Hair follicular keratinocyte (primary cell): ENCODE data around the gene PLA2G15. TPM values are rescaled to one million over a fixed set of nuclear protein-coding genes. Genes with fewer than 3 reads are reported as not detected.

Experiments used
- total RNA-seq: library from RNA; depleted of rRNA; stranded (reverse); fragments of >200 nt; gene quantifications from 2 replicates; pipeline ENCODE4 v1.2.3, GENCODE V29; 2015

The PLA2G15 gene, protein sequence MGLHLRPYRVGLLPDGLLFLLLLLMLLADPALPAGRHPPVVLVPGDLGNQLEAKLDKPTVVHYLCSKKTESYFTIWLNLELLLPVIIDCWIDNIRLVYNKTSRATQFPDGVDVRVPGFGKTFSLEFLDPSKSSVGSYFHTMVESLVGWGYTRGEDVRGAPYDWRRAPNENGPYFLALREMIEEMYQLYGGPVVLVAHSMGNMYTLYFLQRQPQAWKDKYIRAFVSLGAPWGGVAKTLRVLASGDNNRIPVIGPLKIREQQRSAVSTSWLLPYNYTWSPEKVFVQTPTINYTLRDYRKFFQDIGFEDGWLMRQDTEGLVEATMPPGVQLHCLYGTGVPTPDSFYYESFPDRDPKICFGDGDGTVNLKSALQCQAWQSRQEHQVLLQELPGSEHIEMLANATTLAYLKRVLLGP
- total RNA-seq = 13.9 and 15.4 TPM in 2 replicates

DNA sequence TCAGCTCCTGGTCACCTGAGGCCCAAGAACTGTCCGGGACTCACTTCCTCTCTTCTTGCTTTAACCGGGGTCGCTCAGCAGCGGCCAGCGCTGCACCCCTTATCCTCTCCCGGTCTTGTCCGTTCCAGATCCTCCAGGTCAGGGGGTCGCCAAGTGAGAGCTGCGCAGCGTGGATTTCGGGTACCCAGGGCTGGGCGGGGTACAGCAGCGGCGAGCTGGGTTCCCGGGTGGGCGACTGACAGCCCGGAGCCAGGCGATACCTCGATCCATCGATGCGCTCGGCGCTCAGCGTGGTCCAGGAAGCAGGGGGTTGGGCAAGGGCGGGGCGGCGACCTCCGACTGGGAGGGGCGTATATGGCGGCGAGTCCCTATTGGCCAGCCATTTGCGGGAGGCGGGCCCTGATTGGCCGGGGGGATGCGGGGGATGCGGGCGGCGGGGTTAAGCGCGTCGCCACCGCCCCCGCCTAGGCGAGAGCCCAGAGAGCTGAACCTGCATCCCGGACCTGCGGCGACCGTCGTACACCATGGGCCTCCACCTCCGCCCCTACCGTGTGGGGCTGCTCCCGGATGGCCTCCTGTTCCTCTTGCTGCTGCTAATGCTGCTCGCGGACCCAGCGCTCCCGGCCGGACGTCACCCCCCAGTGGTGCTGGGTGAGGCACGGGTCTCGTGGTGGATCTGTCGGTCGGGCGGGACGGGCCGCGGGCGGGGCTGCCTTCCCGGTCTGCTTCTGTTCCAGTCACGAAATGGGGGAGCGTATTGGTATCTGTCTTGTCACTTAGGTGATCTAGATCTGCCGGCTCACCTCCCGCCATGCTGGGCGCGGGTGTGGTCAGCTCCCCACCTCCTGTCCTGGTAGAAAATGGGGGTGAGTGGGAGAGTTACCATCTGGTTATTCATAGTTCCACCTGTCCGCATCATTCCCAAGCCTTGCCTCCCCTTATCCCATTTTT, at the start of gene PLA2G15:
PLA2G15 (plus strand) TSS at position 471 of the 951 bp plus-strand sequence; CDS start at position 525, 54 bp downstream.

DNA sequence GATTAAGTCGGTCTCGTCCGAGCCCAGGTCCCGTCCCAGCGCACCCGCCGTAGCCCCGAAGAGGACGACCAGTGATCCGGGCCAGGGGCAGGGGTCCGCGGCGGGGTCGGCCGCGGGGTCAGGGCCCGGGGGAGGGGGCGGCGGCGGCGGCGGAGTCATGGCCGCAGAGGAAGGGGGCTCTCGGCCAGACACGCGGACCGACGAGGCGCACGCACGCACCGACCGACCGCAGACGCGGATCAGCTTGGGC, 9.4 kb upstream of the PLA2G15 start, which contains the start of gene ESRP2:
ESRP2 (minus strand) TSS at position 241 of the 250 bp plus-strand sequence; CDS start at position 159, 82 bp downstream.

DNA sequence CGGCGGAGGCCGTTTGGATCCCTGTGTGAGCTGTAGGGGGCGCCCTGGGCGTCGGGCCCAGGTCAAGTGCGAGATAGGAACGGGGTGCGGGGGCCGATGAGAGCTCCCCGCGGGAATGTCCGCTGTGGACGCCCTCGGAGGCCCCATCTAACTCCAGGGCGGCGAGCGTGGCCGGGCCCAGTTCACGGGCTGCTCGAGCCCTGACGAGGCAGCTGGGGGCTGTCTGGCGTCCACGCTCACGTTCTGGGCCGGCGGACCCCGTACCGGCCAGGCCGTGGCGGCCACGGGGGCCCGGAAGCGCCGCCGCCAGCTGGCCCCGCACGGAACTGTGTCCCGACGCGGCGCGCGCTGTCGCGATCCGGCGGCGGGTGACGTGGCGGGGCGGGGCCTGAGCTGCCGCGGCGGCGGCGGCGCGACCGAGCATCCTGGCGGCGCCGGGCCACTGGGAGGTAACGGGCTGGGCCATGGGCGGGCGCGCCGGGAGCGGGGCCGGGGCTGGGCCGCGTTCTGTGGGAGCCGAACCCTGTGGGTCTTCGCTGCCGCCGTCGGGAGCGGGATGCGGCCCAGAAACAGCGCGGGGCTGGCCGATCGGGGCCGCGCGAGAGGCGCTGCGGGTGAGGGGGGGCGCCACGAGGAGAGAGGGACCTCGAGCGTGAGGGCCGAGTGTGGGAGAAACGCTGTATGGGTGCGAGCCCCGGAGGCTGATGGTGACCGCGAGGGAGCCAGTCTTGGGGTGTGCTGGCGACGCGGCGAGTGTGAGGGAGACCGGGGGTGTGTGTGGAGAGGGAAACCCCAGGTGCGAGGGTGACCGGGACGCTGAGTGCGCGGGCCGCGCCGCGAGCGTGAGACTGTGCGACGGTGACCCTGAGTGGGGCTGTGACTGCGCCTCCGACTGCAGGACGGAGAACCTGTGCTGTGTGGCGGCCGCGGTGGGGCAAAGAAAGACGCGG, 19.2 kb downstream of the PLA2G15 start, which contains the start of gene SLC7A6:
SLC7A6 (plus strand) TSS at position 399 of the 950 bp plus-strand sequence. CDS start 10,201 bp downstream, outside the sequence.

Other genes starting within 250 kb of the PLA2G15 start
- not detected in 2 replicates for gene DPEP2, start 245.9 kb upstream of the PLA2G15 start, total RNA-seq
- not detected in 2 replicates for gene DPEP2NB, start 229.5 kb upstream of the PLA2G15 start, total RNA-seq
- 7.2 and 9.6 TPM in 2 replicates for gene DDX28, start 222.1 kb upstream of the PLA2G15 start, total RNA-seq
- gene DUS2, start 222.1 kb upstream of the PLA2G15 start, total RNA-seq = 27.6 and 45.1 TPM in 2 replicates
- gene NFATC3, start 160.0 kb upstream of the PLA2G15 start, total RNA-seq = 8.4 and 10.7 TPM in 2 replicates
- 15.7 and 24.9 TPM in 2 replicates for gene ESRP2, start 9.2 kb upstream of the PLA2G15 start, total RNA-seq
- 18.5 and 21.8 TPM in 2 replicates for gene SLC7A6, start 19.2 kb downstream of the PLA2G15 start, total RNA-seq
- 10.2 and 13.2 TPM in 2 replicates for gene SLC7A6OS, start 65.6 kb downstream of the PLA2G15 start, total RNA-seq
- 17.3 and 42.6 TPM in 2 replicates for gene PRMT7, start 65.6 kb downstream of the PLA2G15 start, total RNA-seq
- 0.08 TPM in 1 of 2 replicates, not detected in the other for gene SMPD3, start 203.1 kb downstream of the PLA2G15 start, total RNA-seq